Measurements from ENCODE around the gene ACSM2B. TPM values are rescaled to one million over a fixed set of nuclear protein-coding genes. Genes with fewer than 3 reads are reported as not detected.
A peak's percentile ranks its signal among the peaks of the same experiment; 100 is the strongest.
"Not testable (repeated sequence)": the region's sequence is repeated elsewhere in the genome, so short reads cannot be mapped to it uniquely, and the experiment has no call there.

Gene ACSM2B, protein sequence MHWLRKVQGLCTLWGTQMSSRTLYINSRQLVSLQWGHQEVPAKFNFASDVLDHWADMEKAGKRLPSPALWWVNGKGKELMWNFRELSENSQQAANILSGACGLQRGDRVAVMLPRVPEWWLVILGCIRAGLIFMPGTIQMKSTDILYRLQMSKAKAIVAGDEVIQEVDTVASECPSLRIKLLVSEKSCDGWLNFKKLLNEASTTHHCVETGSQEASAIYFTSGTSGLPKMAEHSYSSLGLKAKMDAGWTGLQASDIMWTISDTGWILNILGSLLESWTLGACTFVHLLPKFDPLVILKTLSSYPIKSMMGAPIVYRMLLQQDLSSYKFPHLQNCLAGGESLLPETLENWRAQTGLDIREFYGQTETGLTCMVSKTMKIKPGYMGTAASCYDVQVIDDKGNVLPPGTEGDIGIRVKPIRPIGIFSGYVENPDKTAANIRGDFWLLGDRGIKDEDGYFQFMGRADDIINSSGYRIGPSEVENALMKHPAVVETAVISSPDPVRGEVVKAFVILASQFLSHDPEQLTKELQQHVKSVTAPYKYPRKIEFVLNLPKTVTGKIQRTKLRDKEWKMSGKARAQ
- total RNA-seq = not detected

GRCh38 chr16:20576145-20576544, at the start of gene ACSM2B:
TSS of gene ACSM2B (minus strand) at chr16:20576367. CDS start at chr16:20564845, 11,522 bp downstream.
- not testable (repeated sequence) for DNase-seq (ENCODE audit: low spot score in 2 of 2); H3K36me3 Mint-ChIP-seq; ATAC-seq; H3K27ac Mint-ChIP-seq; H3K9me3 Mint-ChIP-seq

GRCh38 chr16:20624882-20625807, 49.0 kb upstream of the ACSM2B start:
- no peak for DNase-seq (ENCODE audit: low spot score in 2 of 2)
- no peak for ATAC-seq
- Mint-ChIP-seq H3K9me3 (no peaks in the 10 kb centered on the region), H3K36me3 (no peaks in the 10 kb centered on the region), H3K27ac (no peak overlapping the region)

DNA sequence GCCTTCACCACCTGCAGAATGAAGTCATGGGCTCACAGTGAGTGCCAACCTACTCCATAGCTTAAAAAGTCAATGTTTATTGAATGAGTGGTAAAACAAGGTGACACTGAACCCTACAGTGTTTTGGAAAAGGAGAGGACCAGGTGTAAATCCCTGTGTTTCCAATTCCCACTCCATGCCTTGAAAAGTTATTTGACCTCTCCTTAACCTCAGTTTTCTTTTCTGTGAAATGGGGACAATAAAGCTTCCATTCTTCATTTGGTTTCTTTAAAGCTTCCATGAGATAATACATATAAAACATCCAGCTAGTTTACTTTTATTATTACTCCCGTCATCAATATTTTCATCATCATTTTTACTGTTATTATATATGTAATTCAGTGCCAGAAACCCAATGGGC, 48.0 kb upstream of the ACSM2B start:
- DNase-seq (ENCODE audit: low spot score in 2 of 2) = no peak
- no peak for ATAC-seq
- Mint-ChIP-seq H3K36me3 (no peaks in the 10 kb centered on the region), H3K27ac (no peak overlapping the region), H3K9me3 (no peaks in the 10 kb centered on the region)

- DNase-seq (ENCODE audit: low spot score in 2 of 2) (no peak), ATAC-seq (no peak)
- no peaks in the 10 kb centered on the region for H3K36me3 Mint-ChIP-seq
- no peak overlapping the region for H3K27ac Mint-ChIP-seq
- H3K9me3 Mint-ChIP-seq = no peaks in the 10 kb centered on the region
These were observed 46.3 kb upstream of the ACSM2B start for GRCh38 chr16:20622498-20622870.

DNA sequence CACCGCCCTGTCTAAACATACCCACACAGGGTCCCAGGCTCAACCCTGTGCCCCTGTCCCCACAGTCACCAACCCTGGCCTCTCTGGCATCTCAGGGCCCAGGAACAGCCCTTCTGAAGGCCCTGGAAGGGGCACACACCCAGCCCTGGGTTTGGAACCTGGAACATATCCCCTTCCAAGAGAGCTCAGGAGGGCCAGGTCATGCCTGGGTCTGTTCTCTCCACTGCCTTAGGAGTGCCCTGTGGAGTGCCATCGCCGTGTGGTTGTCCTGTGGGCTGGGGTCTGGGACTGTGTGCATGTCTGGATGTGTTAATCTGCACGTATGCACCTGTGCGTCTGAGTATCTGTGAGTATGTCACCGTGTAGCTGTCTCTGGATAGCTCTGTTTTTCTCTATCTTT, 45.2 kb upstream of the ACSM2B start:
- ATAC-seq (no peak), DNase-seq (ENCODE audit: low spot score in 2 of 2) (no peak)
- Mint-ChIP-seq H3K27ac (no peak overlapping the region), H3K9me3 (no peaks in the 10 kb centered on the region), H3K36me3 (no peaks in the 10 kb centered on the region)

DNA sequence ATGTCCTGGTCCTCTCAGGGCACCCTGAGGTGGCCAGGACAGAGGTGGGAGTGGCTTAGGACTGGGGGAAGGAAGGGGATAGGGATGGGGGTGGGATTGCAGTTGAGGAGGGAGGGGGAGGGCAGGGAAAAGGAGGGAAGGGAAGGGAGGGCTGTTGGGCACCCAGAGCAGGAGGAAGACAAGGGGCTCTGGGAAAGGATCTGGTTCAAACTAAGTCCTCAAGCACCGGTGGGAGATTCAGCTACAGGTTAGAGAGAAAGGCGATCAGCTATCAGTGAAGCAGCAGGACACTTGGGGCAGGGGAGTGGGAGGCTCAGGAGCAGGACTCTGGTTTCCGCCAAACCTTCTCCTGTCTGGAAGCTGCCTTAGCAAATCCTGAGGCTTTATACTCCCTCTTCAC, 44.6 kb upstream of the ACSM2B start:
- no peak for DNase-seq (ENCODE audit: low spot score in 2 of 2)
- Mint-ChIP-seq H3K27ac (no peak overlapping the region), H3K36me3 (no peaks in the 10 kb centered on the region), H3K9me3 (no peaks in the 10 kb centered on the region)
- no peak for ATAC-seq

- Mint-ChIP-seq H3K9me3 (no peaks in the 10 kb centered on the region), H3K36me3 (no peaks in the 10 kb centered on the region)
- ATAC-seq = no peak
These were observed 43.8 kb upstream of the ACSM2B start for GRCh38 chr16:20620003-20620402.

DNA sequence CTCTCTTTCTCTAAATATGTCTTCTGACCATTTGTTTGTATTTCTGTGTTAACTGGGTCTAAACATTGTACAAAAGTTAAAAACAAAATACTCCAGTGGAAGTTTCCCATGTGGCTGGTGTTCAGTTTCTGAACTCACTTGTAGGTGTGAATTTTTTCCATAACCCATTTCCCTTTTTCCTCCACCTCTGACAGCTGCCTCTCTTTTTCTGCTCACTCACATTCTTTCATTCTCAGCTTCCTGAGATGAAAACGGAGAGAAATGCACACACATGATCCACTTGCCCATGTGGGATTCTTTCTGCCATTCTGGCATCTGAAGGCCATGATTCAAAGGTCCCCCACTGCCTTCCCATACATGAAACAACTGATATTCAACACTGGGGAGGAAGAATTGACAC, 41.1 kb upstream of the ACSM2B start:
- no peaks in the 10 kb centered on the region for H3K9me3 Mint-ChIP-seq
- DNase-seq (ENCODE audit: low spot score in 2 of 2) (no peak), ATAC-seq (no peak)
- no peaks in the 10 kb centered on the region for H3K36me3 Mint-ChIP-seq
- H3K27ac Mint-ChIP-seq = no peak overlapping the region

More at GRCh38 chr16:20620003-20620402, 43.8 kb upstream of the ACSM2B start:
- DNase-seq (ENCODE audit: low spot score in 2 of 2) = no peak
- no peak overlapping the region for H3K27ac Mint-ChIP-seq

DNA sequence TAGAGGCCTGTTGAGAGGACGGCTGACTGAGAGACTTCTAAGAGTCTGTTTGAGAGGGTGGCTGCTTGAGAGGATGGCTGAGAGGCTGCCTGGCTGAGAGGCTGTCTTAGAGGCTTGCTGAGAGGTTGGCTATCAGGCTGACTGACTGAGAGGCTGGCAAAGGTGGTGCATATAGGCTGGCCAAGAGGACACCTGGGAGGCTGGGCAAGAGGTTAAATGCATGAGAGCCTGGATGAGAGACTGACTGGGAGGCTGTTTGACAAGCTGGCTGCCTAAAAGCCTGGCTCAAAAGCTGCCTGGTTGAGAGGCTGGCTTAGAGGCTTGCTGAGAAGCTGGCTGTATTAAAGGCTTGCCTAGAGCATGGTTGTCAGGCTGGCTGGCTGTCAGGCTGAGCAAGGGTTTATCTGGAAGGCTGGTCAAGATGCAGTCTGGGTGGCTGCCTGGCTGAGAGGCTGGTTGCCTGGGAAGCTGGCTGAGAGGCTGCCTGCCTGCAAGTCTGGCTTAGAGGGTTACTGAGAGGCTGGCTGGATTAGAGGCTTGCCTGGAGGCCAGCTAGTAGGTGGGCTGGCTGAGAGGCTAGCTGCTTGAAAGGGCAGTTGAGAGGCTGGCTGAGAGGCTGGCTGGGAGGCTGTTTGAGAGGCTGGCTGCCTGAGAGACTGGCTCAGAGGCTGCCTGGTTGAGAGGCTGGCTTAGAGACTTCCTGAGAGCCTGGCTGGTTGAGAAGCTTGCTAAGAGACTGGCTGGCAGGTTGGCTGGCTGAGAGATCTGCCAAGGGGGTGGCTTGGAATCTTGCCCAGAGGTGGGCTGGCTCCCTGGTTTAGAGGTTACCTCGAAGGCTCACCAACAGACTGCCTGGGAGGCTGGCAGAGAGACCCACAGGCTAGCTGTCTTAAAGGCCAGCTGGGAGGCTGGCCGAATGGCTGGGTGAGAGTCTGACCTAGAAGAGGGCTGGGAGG, 38.3 kb upstream of the ACSM2B start:
- ATAC-seq (no peak), DNase-seq (ENCODE audit: low spot score in 2 of 2) (no peak)
- no peaks in the 10 kb centered on the region for H3K36me3 Mint-ChIP-seq
- no peak overlapping the region for H3K27ac Mint-ChIP-seq
- H3K9me3 Mint-ChIP-seq = no peaks in the 10 kb centered on the region

DNA sequence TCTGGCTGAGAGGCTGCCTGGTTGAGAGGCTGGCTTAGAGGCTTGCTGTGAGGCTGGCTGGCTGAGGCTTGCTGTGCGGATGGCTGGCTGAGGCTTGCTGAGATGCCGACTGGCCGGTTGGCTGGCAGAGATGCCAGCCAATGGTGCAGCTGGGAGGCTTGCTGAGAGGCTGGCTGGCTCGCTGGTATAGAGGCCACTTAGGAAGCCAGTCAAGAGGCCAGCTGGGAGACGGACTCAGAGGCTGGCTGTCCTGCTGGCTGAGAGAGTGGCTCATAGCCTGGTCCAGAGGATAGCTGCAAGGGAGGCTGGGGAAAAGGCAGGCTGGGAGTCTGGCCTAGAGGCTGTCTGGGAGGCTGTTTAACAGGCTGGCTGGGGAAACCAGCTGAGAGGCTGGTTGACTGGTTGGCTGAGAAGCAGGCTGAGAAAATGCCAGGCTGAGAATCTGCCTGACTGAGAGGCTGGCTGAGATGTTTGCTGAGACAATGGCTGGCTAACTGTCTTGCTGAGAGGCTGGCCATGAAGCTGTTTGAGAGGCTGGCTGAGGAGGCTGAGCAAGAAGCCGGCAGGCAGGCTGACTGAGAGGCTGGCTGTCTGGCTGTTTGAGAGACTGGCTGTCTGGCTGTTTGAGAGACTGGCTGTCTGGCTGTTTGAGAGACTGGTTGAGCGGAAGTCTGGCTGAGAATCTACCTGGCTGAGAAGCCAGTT, 37.5 kb upstream of the ACSM2B start:
- Mint-ChIP-seq H3K27ac (peak overlapping the region in 1 of 2 donors; percentile 7), H3K36me3 (no peaks in the 10 kb centered on the region), H3K9me3 (no peaks in the 10 kb centered on the region)
- DNase-seq (ENCODE audit: low spot score in 2 of 2) = no peak
- ATAC-seq = no peak

DNA sequence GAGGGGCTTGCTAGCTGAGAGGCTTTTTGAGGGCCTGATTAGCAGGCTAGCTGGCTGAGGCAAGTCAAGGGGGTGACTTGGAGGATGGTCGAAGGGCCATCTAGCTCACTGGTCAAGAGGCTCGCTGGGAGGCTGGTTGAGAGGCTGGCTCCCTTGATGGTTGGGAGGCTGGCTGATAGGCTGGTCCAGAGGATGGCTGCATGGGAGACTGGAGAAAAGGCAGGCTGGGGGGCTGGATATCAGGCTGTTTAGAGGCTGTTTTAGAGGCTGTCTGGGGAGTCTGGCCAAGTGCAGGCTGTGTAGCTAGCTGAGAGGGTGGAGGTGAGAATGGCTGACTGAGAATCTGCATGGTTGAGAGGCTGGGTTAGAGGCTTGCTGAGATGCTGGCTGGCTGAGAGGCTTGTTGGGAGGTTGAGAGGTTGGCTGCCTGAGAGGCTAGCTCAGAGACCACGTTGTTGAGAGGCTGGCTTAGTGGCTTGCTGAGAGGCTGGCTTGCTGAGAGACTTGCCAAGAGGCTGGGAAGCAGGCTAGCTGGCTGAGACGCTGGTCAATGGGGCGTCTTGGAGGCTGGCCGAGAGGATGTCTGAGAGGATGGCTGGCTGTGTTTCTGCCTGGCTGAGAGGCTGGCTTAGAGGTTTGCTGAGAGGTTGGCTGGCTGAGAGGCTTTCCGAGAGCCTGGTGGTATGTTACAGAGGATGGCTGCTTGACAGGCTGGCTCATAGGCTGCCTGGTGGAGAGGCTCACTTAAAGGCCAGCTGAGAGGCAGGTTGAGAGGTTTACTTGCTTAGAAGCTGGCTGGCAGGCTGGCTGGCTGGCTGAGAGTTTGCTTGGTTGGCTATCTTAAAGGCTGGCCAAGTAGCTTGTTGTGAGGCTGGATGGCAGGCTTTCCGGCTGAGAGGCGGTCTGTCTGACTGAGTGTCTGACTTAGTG, 36.6 kb upstream of the ACSM2B start:
- Mint-ChIP-seq H3K36me3 (no peaks in the 10 kb centered on the region), H3K27ac (peak overlapping the region in 1 of 2 donors; percentile 72), H3K9me3 (no peaks in the 10 kb centered on the region)
- no peak for ATAC-seq
- DNase-seq (ENCODE audit: low spot score in 2 of 2) = no peak

GRCh38 chr16:20611975-20612481, 35.9 kb upstream of the ACSM2B start:
- ATAC-seq (no peak), DNase-seq (ENCODE audit: low spot score in 2 of 2) (no peak)
- Mint-ChIP-seq H3K9me3 (no peaks in the 10 kb centered on the region), H3K36me3 (no peaks in the 10 kb centered on the region), H3K27ac (peak overlapping the region in 1 of 2 donors; percentile 72)

DNA sequence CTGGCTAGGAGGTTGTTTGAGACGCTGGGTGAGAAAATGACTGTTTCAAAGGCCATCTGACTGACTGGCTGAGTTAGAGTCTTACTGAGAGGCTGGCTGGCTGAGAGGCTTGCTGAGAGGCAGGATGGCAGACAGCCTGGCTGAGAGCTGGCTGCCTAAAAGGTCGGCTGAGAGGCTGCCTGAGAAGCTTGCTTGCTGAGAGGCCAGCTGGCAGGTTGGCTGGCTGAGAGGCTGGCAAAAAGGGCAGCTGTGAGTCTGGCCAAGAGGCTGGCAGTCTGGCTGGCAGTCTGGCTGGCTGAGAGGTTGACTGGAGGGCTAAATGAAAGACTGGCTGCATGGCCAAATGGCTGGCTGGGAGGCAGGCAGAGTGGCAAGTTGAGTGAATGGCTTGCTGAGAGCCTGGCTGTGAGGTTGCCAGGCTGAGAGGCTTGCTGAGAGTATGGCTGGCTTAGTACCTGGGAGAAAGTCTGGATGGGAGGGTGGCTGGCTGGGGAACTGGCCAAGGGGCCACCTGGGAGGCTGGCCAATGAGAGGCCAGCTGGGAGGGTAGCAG, 35.3 kb upstream of the ACSM2B start:
- Mint-ChIP-seq H3K9me3 (no peaks in the 10 kb centered on the region), H3K36me3 (no peaks in the 10 kb centered on the region), H3K27ac (peak overlapping the region; percentile 14 to 70)
- ATAC-seq (no peak), DNase-seq (ENCODE audit: low spot score in 2 of 2) (no peak)

DNA sequence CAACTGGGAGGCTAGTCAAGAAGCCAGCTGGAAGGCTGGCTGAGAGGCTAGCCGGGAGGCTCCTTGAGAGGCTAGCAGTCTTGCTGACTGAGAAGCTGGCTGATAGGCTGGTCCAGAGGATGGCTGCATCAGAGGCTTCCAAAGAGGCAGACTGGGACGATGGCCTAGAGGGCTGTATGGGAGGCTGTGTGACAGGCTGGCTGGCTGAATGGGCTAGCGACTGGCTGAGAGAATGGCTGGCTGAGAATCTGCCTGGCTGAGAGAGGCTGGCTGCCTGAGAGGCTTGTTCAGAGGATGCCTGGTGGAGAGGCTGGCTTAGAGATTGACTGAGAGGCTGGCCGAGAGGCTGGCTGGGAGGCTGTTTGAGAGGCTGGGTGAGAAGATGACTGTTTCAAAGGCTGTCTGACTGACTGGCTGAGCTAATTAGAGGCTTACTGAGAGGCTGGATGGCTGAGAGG, 34.8 kb upstream of the ACSM2B start:
- DNase-seq (ENCODE audit: low spot score in 2 of 2) (no peak), ATAC-seq (no peak)
- no peaks in the 10 kb centered on the region for H3K9me3 Mint-ChIP-seq
- peak overlapping the region; percentile 14 to 70 for H3K27ac Mint-ChIP-seq
- no peaks in the 10 kb centered on the region for H3K36me3 Mint-ChIP-seq
